Activated naive CD4-positive, alpha-beta T cell (primary cell): Measurements from ENCODE around the gene HCRTR1.
A peak's percentile ranks its signal among the peaks of the same experiment; 100 is the strongest.

Experiments used
- DNase-seq, 4 experiments: peaks; one replicate each; lab custom pipeline; 2025; lab: John Stamatoyannopoulos, UW

The HCRTR1 gene

DNA sequence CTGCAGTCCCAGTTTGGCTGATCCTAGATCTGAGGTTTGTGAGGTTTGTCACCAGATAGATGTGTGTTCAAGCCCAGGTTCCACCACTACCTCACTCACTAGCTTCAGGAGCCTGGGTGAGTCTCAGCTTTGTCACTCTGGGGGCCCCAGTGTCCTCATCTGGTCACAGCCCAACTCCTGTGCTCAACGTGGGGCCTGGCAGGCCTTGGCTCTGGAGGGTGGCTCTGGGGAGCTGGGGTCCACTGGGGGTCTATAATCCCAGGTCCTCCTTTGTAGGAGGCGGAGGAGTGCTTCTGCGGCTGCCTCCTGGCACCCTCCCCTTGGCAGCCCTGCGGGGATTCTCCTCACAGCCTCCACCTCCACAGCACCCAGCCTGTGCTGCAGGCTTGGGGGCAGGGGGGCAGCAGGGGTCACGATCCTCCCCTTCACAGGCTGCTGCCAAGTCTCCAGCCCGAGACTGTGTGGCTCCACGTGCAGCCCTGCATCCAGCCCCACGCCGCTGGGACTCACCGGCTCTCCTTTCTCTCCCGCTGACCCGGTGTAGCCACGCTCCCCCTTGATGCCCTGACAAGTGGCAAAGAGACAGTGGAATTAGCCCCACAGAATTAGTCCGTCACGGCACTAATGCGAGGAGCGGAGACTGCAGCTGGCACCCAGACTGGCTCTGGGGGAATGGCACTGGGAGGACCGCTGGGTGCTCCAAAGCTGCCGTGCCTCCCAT, 49.7 kb downstream of the HCRTR1 start:
- DNase-seq = no peak

GRCh38 chr1:31668303-31668883, 50.9 kb downstream of the HCRTR1 start:
- DNase-seq = no peak

- no peak for DNase-seq
Measured at GRCh38 chr1:31669433-31669785, 51.9 kb downstream of the HCRTR1 start.

DNA sequence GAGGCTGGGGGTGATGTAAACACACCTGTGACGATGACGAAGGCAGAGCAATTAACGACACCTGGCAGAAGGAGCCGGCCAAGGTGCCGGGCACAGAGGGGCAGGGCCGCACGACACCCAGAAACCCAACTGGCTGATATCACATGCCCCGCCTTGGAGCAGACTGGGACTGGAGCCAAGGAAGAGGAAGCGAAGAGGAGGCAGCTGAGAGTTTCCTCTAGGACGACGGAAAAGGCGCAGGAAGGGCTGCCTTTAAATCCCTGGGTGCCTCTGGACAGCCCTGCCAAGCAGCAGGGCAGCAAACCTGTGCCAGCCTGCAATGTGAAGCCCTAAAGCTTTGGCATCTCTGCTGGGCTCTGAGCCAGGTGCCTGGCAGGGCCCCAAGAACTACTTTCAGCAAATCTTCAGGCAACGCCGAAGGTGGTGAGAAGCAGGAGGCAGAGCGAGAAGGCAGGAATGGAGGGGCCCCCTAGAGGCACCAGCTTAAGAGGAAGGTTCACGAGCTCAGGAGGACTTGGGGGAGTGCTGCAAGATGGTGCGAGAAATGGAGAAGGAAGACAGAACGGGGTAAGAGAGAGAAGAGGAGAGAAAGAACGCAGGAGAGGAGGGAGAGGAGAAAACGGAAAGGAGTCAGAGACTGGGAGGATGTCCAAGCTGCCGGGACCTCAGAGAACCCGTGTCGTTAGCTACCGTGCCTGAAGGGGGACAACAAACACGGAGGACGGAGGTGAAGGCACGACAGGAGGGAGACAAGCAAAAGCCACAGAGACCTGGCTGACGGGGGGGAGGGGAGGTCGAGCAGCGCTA, 52.5 kb downstream of the HCRTR1 start:
- DNase-seq = peak in 1 of 4 experiments; percentile 22

- DNase-seq = no peak
Measured at GRCh38 chr1:31670593-31670964, 53.1 kb downstream of the HCRTR1 start.

DNA sequence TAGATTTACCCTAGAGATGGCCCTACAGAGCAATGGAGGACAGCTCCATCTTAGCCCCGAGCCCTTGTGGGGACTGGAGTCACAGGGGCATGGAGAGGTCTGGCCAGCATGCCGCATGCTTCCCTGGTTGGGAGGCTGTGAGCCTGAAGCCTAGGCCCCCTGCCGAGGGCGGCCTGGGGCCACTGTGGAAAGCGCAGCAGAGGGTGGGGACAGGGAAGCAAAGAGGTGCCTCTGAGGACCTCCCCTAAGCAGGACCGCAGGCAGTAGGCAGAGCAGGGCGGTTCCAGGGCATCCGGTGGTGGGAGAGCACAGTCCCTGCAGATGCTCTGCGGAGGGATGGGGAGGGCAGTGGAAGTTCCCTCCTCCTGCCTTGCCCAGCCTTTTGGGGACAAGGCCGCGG, 53.7 kb downstream of the HCRTR1 start:
- no peak for DNase-seq

- no peak for DNase-seq
Measured at GRCh38 chr1:31671561-31672201, 54.2 kb downstream of the HCRTR1 start.

GRCh38 chr1:31672986-31673385, 55.5 kb downstream of the HCRTR1 start:
- DNase-seq = no peak

GRCh38 chr1:31673433-31673832, 55.9 kb downstream of the HCRTR1 start:
- no peak for DNase-seq

GRCh38 chr1:31674626-31675025, 57.1 kb downstream of the HCRTR1 start:
- DNase-seq = no peak

DNA sequence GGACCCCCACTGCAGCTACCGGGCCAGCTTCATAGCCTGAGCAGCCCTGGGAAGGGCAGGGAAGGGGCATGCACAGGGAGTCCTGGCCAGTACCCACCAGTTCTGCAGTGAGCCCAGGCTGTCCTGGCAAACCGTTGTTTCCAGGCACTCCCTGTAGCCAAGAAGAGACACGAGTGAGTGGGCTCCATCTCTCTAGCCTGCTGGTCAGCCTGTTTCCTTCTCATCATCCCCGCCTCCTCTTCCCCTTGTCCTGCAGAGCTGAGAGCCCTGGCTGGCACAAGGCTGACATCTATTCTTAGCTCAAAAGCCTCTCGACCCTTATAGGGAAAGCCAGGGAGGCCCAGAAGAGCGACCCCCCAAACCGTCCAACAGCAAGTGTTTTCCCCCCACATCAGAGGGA, 57.7 kb downstream of the HCRTR1 start:
- no peak for DNase-seq

- no peak for DNase-seq
Measured at GRCh38 chr1:31675756-31676155, 58.3 kb downstream of the HCRTR1 start.
